ENCODE data around the gene CENPV.
A peak's percentile ranks its signal among the peaks of the same experiment; 100 is the strongest.
"Not testable (repeated sequence)": the region's sequence is repeated elsewhere in the genome, so short reads cannot be mapped to it uniquely, and the experiment has no call there.

CENPV gene

GRCh38 chr17:16306211-16306610 lies 47.1 kb downstream of the CENPV start:
- no peak for FAIRE-seq

GRCh38 chr17:16304830-16305229 lies 48.4 kb downstream of the CENPV start:
- FAIRE-seq: peak; percentile 27

GRCh38 chr17:16302856-16303255 lies 50.4 kb downstream of the CENPV start:
- no peak for FAIRE-seq

GRCh38 chr17:16301963-16302855 lies 51.1 kb downstream of the CENPV start:
- FAIRE-seq: no peak

- FAIRE-seq: no peak
Measured at GRCh38 chr17:16300554-16300953, 52.7 kb downstream of the CENPV start.

GRCh38 chr17:16298140-16298662 lies 55.1 kb downstream of the CENPV start:
- no peak for FAIRE-seq

- no peak for FAIRE-seq
Measured at GRCh38 chr17:16297367-16298139, 55.7 kb downstream of the CENPV start.

GRCh38 chr17:16296072-16296471 lies 57.2 kb downstream of the CENPV start:
- not testable (repeated sequence) for FAIRE-seq

- FAIRE-seq: no peak
Measured at GRCh38 chr17:16294560-16294959, 58.7 kb downstream of the CENPV start.

- no peak for FAIRE-seq
Measured at GRCh38 chr17:16293931-16294330, 59.3 kb downstream of the CENPV start.
